ENCODE measurements around the gene VPS26C.

VPS26C gene

DNA sequence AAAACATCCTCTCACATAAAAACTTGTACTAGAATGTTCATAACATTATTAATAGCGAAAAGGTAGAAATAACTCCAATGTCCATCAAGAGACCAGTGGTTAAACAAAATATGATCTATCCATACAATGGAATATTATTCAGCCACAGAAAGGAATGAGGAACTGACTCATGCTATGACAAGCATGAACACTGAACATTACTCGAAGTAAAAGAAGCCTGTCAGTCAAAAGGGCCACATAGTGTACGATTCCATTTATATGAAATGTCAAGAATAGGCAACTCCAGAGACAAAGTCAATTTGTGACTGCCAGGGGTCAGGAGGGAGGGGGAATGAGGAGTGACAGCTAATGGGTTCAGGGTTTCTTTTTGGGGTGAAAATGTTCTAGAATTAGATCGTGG lies 2.3 kb downstream of the VPS26C start:
- DNase-seq (ENCODE audit: low spot score) = no peak

DNA sequence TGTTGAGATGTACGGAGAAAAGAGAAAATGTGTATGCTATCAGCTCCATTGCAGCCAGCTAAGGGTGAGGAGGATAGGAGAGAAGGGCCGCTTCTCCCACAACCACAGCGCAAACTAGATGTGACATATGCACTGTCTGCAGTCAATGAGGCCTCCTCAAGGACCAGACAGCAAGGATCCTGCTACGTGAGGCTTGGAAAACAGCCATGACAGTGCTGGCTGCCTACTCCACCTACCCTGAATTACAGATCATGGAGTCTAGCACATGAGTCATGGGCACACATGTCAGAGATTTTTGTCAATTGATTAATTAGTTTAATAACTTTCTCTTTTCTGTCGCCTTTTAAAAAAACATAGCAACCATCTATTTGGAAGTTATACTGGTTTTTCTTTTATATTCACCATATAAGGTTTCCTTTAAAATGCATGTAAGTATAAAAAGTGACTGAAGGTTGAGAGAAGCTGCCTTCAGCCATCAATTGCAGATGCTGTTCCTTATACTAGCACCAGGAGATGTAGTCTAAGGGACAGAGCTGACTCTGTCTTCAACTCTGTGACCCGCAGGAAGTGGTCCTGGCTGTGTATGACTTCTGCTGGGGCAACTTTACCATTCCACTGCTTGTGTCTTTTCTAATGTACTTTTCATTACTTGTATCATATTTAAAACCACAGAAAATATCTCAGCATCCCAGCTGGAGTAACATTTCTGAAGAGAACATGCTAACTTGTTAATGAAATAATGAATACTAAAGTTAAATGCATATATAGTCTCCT lies 3.1 kb downstream of the VPS26C start:
- DNase-seq (ENCODE audit: low spot score) = peak; percentile 50

DNA sequence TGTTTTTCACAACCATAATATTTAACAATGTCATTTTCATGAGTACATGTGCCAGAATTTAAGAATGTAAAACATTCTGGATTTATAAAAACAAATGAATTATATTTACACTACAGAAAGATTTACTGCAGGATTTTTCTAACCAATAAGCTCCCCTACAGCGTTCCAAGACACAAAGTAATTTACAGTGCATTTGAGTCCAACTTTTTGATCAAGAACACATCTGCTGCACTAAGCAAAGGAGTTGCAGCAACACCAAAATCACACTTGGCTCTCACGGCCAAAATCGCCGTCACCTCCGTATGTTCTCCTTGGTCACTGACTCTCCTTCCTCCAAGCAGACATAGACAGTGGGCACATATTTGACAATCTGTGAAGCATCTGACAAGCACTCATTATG lies 7.7 kb downstream of the VPS26C start:
- no peak for DNase-seq (ENCODE audit: low spot score)

DNA sequence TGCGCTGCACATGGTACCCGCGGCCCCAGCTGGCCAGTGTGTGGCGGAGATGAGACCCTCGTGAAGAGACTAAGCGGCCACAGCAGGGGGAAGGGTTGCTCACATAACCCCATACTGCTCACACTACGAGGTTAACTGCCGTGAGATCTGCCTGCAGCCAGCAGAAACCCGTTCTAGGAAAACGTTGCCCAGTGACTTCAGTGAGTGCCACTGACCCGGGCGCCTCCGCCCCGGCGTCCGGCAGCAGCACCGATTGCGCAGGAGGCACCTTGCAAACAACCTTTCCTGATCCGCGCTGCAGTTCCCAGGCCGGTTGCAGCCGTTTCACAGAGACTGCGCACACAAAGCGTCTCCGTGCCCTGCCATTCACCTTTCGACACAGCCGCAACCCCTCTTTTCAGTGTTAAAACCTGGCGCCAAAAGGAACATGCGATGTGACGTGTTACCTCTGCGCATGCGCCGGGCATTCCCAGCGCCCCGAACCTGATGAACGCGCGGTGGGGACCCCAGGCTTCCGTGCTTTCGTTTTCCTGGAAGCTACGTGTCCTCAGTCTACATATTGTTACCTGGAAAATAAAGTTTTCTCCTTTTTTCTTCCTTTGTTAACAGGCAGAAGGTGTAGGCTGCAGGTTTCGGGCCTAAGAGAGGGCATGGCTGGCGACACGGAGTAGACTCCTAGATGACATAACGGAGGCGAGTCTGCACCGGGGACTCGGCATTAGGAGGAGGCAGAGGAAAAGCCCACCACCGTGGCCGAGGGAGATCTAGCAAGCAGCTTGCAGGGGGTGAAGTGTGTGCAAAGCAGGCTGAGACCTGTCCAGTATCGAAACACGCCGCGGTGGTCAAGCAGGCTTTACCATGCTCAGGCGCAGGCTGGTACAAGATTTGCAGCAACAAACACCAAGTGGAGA lies 8.9 kb downstream of the VPS26C start:
- DNase-seq (ENCODE audit: low spot score) = peak; percentile 52

GRCh38 chr21:37257511-37257966 lies 9.6 kb downstream of the VPS26C start:
- peak; percentile 10 for DNase-seq (ENCODE audit: low spot score)

- DNase-seq (ENCODE audit: low spot score) = no peak
Measured at GRCh38 chr21:37253991-37254390, 13.1 kb downstream of the VPS26C start.

- DNase-seq (ENCODE audit: low spot score) = no peak
Measured at GRCh38 chr21:37251294-37251634, 15.9 kb downstream of the VPS26C start.

- DNase-seq (ENCODE audit: low spot score) = no peak
Measured at GRCh38 chr21:37249112-37249904, 17.8 kb downstream of the VPS26C start.

DNA sequence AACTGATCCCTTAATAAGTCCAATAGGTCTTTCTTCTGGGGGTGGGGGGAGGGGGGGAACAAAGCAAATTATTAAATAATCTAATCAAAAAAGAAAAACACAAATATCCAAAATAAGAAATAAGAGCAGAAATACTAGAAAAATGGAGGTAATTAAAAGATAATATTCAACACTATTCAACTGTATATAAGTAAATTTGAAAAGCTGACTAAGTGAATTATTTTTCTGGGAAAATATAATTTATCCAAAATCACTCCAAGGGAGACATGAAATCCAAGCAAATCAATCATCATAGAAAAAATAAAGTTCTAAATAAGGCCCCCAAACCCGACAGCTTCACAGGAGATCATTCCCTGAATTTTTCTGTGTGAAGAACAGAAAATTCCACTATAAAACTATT lies 18.8 kb downstream of the VPS26C start:
- no peak for DNase-seq (ENCODE audit: low spot score)

DNA sequence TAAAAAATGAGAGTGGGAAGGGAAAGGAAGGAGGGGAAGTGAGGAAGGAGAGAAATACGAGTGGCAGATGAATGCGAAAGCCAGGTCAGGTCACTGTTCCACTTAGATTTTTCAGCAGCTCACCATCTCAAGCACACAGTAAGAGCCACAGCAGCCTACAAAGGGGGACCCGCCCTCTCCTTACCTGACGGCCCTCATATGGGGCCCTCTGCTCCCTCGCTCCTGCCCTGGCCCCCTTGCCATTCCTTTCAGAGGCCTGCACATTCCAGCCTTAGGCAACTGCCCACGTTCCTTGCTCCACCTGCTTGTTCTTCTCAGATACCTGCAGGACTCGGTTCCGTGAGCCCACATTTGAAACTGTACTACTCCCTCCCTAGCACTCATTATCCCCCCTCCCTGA lies 22.0 kb downstream of the VPS26C start:
- DNase-seq (ENCODE audit: low spot score) = no peak

- DNase-seq (ENCODE audit: low spot score) = no peak
Measured at GRCh38 chr21:37244501-37245095, 22.5 kb downstream of the VPS26C start.

DNA sequence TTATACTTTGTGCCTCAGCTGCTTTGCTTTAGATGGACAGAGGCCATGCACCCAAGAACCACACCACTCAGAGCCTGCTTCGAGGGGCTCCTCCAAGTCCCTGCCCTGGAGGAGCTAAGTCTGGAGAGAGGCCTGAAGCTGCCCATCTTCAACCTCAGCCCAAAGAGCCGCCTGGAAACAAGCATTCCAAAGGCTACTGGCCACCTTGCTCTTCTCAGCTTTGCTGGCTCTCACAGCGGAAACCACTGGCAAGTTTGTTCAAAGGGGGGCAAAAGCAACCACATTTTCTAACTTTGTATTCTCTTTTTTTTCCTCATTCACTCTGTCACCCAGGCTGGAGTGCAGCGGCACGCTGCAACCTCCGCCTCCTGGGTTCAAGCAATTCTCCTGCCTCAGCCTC lies 23.2 kb downstream of the VPS26C start:
- DNase-seq (ENCODE audit: low spot score) = no peak

- no peak for DNase-seq (ENCODE audit: low spot score)
Measured at GRCh38 chr21:37241426-37241825, 25.7 kb downstream of the VPS26C start.

- no peak for DNase-seq (ENCODE audit: low spot score)
Measured at GRCh38 chr21:37240978-37241377, 26.2 kb downstream of the VPS26C start.

DNA sequence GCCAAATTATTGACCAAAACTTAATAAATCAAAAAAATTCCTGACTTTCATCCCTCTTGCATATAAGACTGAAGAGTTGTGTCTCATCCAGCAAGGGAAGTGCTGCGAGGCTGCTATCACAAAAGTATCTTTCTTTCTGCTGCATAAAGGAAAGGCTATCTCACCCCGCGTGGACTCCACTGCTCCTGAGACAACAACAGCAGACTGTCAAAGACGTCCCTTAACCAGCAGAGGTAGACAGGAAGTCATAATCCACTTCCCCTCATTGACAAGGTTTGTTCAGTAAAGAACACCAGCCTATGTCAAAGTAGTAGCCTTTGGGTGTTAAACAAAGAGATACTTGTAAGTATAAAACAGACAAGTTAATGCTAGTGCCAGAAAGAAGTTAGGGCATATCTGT lies 29.4 kb downstream of the VPS26C start:
- no peak for DNase-seq (ENCODE audit: low spot score)

DNA sequence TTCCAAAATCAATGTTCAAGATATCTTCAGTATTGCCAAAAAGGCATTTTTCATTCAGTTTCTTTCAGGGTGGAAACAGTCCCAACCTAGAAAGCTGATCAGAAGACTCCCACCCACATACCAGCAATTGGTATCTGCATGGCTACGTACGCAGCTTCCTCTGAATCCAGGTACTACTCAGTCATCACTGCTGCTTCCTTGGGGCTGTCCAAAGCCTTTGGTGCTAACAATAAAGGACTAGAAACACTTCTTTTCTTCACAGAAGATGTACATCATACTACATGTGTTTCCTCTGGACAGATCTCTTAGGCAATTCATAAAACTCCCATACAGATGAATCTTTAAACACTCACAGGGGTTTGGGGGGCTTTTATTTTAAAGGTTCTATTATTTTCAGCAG lies 29.8 kb downstream of the VPS26C start:
- DNase-seq (ENCODE audit: low spot score) = no peak

- DNase-seq (ENCODE audit: low spot score) = no peak
Measured at GRCh38 chr21:37233551-37234146, 33.5 kb downstream of the VPS26C start.

DNA sequence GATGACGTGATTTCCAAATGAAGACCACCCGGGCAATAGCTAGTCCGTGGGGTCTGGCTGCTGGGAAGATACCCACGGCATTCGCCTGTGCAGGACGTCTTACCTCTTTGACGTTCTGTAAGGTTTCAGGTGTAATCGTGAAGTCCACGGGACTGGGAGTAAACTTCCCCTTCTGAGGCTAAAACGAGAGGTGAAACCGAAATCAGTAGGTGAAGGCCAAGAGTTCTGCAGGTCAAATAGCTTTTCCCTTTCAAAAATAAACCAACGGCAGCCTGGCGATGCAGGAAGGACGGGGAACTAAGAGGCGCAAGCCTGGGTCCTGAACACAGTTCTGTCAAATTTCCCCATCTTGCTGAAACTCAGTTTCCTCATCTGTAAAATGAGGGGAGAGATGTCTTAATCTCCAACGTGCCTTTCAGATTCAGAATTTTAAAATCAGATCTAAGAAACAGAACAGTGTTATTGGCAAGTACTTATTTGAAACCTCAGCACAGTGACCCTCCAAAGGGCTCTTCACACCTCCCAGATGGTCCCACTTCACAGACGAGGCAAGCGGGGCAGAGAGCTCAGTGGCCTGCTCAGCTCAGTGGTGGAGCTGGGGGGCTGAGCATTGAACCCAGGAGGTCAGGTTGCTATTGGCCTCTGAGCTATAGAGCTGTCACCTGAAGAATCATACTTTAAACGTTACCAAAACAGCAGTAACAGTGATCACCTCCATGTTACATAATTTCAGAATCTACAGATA lies 34.7 kb downstream of the VPS26C start:
- DNase-seq (ENCODE audit: low spot score) = no peak

DNA sequence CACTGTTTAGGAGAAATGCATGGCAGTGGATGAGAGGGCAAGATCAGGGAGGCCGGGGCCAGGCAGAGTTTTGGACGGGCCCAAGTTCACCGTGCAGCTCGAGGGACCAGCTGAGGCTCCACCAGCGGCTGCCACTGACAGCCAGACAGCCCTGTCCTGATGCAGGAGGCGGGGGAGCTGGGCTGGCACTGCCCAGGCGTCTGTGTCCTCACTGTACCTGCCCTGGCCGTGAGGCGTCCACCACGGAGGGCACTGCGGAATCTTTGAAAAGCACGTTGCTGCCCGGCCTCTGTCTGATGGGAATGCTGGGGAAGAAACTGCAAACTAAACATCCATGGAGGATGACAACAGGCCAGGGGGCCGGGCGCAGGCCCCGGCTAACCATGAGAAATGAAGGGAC lies 35.5 kb downstream of the VPS26C start:
- no peak for DNase-seq (ENCODE audit: low spot score)

DNA sequence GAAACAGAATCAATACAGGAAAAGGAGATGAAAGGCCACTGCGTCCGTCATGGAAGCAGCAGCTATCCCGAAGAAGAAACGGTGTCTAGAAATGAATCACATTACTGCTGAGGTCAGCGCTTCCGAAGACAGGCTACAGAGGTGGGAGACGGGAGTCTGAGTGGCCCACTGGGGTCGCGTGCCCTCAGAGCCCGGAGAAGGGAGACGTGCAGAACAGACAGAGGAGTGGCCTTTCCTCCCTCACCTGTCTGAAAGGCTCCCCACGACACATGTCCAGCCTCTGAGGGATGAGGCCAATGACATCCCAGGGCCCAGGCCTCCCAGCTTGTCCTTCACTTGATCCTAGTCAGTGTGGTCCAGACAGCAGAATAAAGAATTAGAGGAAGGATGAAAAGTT lies 35.9 kb downstream of the VPS26C start:
- no peak for DNase-seq (ENCODE audit: low spot score)
